NCI-H748 (cell line): ENCODE results near the gene PDE9A.
"Not testable (repeated sequence)": the region's sequence is repeated elsewhere in the genome, so short reads cannot be mapped to it uniquely, and the experiment has no call there.

Experiments
- DNase-seq: peaks from one replicate; lab custom pipeline; 2025; ENCODE audit not compliant: unreplicated experiment; lab: John Stamatoyannopoulos, UW

PDE9A gene

DNA sequence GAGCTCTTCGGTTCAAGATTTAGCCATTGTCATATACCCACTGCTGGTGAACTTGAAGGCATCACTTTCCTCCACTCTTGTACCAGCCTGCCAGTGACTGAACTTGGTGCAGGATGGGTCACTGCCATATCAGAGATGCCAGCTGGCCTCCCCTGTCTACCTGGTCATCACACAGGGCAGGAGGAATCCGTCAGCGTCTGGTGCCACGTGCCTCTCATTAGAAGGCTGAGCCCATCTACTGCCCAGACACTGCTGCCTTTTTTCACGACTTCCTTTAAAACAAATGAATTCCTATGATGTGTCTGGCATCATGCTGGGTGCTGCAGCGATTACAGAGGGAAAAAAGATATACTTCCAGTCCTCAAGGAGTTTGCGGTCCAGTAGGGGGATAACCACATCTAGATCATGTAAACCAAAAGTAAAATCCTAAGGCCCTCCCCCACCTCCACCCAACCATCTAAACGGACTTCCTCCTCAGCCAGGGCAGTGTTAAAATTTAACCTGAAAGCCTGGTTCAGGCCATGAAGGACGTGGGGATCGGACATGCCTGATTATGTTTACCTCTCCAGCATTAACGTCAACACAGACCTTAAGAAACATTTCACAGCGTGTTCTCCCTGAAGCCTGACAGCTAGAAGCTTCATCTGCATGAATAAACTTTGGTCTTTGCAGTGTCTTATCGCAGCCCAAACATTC lies 29.2 kb upstream of the PDE9A start:
- no peak for DNase-seq

DNA sequence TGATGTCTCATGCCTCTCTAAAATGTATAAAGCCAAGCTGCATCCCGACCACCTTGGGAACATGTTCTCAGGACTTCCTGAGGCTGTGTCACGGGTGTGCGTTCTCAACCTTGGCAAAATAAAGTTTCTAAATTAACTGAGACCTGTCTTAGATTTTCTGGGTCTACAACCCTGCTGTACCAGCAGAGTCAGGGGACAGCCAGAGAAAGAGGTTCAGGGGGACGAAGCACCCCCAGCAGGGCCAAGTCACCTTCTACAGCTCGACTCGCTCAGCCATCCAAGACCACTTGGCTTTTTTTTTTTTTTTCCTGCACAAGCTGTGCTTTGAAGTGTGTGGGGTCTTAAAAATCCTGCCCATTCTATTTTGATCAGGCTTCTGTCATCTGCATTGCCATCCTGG lies 28.5 kb upstream of the PDE9A start:
- DNase-seq = no peak

DNA sequence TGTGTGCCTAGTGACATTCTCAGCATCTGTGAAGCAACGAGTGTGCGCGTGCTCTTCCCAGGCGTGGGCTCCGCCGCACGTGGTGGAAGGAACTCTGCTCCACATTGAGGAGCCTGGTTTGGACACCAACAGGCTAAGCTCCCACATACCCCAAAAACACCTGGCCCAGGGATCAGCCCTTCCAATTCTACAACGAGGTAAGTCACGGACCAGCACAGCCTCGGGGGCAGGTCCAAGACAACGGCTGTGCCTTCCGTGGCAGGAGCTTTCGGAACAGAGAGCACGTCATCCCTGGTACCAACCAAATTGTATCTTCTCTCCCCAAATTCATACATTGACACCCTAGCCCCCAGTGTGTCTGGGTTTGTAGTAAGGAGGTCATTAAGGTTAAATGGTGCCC lies 27.2 kb upstream of the PDE9A start:
- DNase-seq = no peak

DNA sequence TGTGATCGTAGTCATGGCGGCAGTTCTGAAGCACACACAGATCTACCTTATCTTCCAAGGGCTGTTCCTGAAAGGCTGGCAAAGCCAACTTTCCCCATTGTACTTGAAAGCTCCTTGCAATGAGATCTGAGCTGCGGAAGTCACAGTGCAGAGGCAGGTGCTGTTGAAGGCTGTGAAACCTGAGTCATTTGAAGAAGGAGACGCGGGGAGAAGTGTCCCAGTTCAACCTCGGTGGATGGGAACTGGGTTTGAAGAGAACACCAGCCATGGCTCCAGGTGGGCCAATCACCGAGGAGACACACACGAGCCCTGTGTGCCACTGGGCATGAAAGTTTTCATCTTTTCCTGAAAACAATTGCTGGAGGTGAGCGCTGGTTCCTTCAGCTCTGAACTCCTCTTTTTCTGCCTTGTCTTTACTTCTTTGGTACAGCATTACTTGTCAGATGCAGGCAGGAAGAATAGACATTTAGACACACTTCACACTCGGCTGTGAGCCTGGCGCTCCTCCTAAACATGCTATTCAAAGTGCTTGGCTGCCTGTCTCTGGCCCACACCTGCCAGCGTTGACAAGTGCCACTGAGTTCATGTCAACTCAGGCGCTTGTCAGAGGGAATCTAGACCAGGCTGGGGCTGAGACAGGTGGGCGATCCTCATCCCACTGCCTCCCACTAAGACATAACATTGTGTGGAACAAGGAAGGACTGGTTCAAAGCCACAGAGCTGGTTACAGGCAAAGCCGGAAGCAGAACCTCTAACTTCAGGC lies 25.7 kb upstream of the PDE9A start:
- peak; percentile 20 for DNase-seq

DNA sequence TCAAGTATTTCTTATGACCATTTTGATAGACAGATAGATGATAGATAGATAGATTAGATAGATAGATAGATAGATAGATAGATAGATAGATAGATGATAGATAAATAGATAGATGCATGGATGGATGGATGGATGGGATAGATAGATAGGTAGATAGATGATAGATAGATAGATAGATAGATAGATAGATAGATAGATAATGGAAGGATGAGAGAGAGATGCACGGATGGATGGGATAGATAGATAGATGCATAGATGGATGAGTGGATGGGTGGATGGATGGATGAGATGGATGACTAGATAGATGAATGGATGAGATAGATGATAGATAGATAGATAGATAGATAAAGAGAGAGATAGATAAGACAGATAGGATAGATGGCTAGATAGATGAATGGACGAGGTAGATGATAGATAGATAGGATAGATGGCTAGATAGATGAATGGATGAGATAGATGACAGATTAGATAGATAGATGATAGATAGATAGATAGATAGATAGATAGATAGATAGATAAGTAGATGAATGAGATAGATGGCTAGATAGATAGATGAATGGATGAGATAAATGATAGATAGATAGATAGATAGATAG lies 24.9 kb upstream of the PDE9A start:
- DNase-seq = not testable (repeated sequence)

DNA sequence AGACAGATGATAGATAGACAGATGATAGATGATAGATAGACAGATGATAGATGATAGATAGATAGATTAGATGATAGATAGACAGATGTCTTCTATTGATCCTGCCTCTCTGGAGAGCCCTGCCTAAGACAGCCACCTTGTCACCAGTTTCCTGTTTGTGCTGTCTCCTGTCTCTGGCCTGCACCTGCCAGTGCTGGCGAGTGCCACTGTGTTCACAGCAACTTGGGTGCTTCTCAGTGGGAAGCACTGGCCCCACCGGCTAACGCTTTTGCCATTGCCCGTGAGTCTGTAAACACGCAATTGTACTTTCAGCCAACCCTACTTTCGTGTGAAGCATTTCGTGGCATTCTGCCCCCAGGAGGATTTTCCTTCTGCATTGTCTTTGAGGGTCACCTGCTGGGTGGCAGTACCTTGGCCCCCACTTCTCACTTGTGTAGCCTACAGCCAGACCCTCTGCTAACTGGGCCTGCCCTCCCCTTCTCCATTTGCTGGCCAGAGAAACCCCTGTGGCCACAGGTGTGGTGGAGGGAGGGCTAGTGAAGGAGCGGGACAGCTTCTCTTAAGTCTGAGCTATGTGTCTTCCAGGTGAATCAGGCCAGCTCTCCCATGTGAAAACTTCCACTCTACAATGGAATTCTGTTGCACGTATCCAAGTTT lies 23.4 kb upstream of the PDE9A start:
- peak; percentile 8 for DNase-seq

DNA sequence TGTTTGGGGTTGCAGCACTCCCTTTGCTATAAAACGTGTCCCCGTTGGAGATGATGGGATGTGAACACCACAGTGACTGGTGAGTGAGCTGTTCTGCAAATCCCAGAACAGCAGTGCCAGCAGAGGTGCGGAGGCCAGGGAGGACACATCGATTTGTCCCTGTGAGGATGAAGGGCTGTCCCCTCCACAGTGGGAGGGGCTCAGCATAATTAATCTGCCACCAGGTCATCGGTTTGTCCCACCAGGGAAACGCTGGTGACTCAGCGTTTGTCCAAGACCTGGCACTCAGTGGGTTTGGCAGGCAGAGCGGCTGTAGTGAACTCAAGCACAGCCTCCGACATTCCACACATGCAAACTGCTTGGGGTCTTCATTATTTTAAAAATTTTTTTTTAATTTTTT lies 22.8 kb upstream of the PDE9A start:
- no peak for DNase-seq

DNA sequence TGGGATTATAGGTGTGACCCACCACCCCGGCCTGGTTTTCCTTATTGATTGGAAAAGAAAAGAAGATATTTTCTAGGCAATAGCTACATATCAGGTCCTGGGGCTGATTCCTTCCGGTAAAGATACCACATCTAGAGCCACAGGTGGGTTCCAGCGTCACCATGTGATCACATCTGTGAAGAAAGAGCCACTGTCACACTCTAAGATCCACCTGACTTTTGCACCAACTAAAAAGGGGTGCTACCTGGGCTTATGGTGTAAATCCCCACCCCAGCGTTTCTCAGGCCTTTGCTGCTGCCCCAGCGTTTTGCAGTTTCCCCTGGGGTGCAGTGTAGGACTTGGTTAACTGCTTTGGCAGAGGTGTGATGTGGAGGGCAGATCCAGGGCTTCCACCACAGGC lies 22.3 kb upstream of the PDE9A start:
- no peak for DNase-seq

DNA sequence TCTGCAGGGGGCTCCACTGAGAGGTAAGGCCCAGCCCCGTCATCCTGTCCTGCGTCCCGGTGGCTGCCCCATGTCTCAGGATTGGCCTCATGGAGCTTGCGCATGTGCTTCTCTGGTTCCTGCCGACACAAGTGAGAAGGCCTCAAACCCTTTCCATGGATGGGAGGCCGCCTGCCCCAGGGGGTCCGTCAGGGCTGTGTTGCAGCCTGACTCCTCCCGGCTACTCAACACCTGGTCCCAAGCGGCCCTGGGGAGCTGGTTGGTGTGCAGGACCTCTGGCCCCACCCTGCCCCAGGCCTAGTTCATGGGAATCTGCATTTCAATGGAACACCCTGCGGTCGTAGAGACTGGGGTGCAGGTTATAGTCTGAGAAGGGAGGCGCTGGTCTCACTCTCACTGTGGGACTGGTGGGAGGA lies 21.1 kb upstream of the PDE9A start:
- no peak for DNase-seq

DNA sequence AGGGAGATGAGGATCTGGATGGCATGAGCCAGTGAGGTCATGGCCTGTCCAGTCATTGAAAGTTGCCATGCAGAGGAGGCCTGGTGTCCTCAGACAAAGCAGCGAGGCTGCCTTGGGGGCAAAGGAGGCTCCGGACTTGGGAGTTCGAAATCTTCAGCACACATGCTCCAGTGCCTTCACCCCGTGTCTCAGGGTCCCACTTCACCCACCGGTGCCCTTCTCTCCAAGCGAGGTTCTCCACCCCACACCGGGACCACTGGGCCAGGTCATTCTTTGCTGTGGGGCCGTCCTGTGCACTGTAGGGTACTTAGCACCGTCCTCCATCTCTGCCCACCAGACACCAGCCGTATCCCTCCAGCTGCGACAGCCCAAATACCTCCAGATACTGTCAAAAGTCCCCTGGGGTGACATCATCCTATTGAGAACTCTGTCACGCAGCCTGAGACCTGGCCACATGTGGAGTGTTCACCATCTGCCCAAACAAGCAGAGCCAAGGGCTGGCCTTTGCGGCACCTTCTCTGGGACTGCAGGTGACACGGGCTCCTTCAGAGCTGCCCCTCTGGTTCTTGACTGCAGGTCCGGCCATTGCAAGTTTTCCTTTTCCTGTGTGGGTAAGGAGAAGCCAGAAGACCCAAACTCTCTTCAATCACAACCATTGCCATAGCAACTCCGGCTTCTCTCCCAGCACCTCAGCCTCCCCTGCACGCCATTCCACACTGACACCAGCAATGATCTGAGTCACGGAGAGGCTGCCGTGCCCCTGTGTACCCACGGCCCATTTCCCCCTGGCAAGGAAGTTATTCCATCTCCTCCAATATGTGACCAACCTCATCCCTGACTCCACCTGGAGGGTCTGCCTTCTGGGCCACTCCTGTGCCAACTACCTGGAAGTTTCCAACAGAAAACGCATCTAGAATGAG lies 20.4 kb upstream of the PDE9A start:
- no peak for DNase-seq

DNA sequence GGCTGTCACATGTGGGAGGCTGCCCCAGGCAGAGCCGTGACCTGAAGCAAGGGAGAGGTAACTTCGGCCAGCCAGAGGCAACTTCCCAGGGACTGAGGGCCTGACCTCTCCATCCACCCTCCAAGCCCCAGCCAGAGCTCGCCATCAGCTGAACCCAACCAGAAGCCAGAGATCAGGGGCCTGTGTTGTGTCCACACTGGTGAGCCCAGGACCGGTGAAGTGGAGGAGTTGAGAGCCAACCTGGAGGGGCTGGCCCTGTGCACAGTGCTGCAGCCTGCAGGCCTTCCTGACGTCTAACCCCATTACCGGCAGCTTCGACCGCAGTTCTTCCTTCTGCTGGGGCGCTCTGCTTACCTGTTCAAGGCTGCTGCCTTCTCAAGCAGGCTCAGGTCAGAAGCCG lies 19.6 kb upstream of the PDE9A start:
- no peak for DNase-seq

DNA sequence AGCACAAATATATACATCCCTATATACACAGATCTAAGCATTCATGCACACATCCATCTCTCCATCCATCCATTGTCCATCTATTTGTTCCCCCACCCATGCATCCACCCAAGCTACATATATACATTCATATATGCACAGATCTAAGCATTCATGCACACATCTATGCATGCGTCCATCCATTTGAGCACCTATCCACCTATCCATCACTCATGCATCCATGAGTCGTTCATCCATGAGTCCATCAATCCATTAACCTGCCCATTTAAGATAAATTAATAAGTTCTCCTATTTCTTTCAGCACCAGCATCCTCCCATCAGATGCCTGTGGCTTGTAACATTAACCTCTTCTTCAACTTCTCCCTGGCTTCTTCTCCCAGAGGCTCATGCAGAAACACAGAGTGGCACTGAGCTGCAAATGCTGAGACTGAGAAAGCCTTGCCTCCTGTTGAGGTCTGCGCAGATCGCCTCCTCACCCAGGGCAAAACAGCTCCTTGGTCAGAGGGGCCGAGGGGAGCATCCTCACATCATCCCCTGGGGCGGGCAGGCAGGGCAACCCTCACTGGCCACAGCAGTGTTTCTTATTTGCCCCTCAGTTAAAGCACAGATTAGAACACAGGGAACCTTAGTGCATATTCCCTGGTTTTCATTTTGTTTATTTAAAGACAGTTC lies 17.4 kb upstream of the PDE9A start:
- DNase-seq = no peak

DNA sequence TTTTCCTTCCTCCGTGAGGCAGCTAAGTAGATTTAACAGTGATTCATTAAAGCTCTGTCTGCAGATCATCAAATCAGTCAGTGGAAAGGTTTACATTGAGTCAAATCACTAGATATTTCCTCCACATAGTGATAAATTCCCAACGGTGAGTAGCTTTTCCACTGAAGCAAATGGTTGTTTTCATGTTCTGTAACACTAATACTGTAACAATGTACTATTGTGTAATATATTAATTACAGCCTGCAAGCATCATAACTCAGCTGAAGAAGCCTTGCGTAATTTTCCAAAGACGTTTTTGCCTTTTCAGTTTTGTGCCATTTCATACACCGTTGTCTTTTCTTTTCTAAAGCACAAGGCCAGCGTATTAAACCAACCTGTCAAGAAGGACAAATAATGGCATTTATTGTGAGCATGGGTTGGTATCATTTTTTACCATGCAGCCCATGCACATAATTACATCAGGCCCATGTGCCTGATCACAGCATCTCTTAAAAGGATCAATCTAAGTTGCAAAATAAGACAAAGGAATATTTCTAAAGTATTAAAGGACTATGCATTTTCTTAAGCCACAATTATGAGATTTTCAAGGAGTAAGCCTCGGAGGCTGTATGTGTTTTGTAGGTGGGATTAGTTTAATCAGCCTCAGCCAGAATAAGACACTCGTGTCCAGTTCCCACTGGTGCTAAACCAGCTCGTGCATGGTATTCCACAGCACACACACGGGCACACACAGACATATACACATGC lies 16.7 kb upstream of the PDE9A start:
- DNase-seq = no peak

DNA sequence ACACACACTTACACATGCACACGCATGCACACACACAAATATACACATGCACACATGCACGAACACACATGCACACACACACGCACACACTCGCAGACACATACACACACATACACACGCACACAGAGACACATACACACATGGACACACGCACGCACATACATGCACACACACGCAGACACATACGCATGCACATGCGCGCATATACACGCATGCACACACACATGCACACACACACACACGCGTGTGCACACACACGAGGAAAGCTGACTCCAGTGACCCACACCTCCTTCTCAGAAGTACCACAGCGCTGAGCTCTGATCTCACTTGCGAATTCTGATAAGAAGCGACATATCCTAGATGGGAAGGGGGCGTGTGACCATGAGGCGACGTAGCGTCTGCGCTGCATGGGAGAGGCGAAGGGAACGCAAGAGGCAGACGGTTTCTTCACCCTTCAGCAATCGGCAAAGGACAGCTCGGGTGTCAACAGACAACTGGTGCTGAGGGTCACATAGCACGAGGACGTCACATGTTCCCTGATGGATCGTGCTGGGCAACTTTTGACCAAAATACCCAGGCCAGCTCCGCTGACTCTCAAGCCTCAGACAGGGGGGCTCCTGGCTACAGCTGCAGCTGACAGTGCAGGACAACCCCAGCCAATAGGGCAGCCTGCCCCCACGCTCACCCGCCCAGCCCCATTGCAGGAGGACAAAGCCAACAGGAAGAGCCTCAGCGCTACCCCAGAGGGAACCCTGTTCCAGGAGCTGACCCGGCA lies 16.0 kb upstream of the PDE9A start:
- no peak for DNase-seq

DNA sequence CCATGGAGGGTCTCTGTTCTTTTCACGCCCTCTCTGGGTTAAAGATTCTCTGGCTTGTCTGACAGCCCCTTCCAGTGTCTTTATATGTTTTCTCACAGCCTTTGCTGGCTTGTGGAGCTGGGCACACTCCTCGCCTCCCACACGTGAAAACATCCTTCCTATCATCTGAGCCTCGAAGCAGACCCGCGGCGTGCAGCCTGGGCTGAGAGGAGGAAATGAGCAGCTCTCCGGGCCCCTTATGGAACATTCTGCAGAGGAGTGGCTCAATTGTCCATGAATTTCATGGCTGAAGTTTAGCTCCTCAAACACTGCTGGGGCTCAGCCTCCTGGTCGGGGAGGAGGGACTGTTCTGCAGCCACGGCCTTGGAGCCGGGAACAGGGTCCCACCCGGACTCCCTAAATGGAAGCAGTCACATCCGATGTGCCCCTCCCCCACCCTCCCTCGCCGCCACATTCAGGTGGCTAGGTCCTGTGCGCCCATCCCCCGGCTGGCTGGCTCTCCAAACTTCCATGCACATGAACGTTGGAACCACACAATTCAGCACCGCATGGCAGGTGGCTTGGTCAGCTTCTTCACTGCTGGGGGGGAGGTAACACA lies 15.1 kb upstream of the PDE9A start:
- no peak for DNase-seq

DNA sequence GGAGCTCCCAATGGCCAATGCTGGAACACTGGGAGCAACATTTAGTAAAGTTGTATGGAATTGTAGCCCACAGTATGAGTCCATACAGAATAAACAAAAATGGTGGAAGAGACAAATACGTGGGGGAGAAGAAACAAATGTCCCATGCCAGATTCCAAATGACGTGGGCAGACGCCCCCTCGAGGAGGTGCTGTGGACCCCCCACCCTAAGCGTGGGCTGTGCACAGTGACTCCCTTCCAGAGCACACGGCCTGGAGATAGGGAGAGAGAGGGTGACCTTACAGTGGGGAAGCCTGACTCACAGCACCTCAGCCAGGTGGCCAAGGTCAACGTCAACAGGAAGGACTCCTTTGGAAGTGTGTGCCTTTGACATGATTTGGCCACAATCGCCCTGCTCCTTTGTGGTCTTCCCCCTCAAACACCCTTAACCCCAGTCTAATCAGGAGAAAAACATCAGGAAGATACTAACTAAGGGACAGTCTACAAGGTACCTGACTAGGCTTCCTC lies 13.7 kb upstream of the PDE9A start:
- no peak for DNase-seq

DNA sequence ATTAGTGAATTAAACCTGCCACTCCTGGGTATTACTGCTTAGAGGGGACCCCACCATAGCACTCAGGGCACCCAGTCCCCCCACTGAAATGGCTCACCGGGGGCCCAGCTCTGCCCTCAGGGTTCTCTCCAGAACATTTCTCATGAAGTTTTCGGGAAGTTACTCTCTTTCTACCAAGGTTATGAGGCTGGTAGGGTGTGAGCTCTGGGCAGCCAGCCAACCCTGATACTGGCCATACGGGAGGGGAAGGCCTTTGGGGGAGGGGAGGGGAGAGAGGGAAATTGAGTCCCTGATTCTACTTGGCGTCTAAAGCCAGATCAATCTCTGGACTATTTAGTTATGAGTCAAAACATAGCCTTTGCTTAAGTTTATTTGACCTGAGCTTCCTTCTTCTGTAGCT lies 12.9 kb upstream of the PDE9A start:
- DNase-seq = no peak
